Right lobe of liver (tissue), 4 donors: ENCODE results near the gene SDK1.

ENCODE experiments used
- CTCF ChIP-seq, 4 donors: fragments of 200-600 bp in 3 of 4; fragments of 450-650 bp in 1 of 4; IDR thresholded peaks; one replicate each; pipeline versions ENCODE4 v1.5.1 to v1.8.0; 2016 to 2022; ENCODE audit warnings: antibody characterized with exemption in 4 of 4, mild to moderate bottlenecking in 2 of 4
- POLR2A ChIP-seq: fragments of 450-650 bp; IDR thresholded peaks from one replicate; pipeline ENCODE4 v1.6.1; 2017; ENCODE audit warnings: antibody characterized with exemption, mild to moderate bottlenecking
- donor health status: DM: no; HTN: no; CAD: no.
- donor health status: DM: no; HTN: no; CAD: no.
- donor health status: DM: no; HTN: yes; CAD: no.

GRCh38 chr7:4079956-4080355, 778.9 kb downstream of the SDK1 start:
- no peak for TF ChIP-seq CTCF (IDR thresholded peaks at IDR 0.05)
- no peak for TF ChIP-seq POLR2A
